Measurements from ENCODE around the gene MYCBP2. TPM values are rescaled to one million over a fixed set of nuclear protein-coding genes. Genes with fewer than 3 reads are reported as not detected.
"Not testable (repeated sequence)": the region's sequence is repeated elsewhere in the genome, so short reads cannot be mapped to it uniquely, and the experiment has no call there.

The MYCBP2 gene
- total RNA-seq, 2 experiments from 2014 or later, result 121 to 125 TPM

- H3K4me1 ChIP-seq (ENCODE audit: insufficient read depth, low read length, poor library complexity, severe bottlenecking), result peaks cover 23% of the 10 kb centered on the region
- H3K4me3 ChIP-seq (ENCODE audit: low read depth, low read length, poor library complexity, severe bottlenecking), result no peak overlapping the region
- no peaks in the 10 kb centered on the region for H3K79me2 ChIP-seq (ENCODE audit: insufficient read depth, low read depth, low read length)
- no peak overlapping the region for H3K4me2 ChIP-seq (ENCODE audit: low read length)
- no peaks in the 10 kb centered on the region for H3K36me3 ChIP-seq (ENCODE audit: insufficient read depth, low read length)
- H3K27ac ChIP-seq (ENCODE audit: low read depth, low read length, poor library complexity, severe bottlenecking), result no peak overlapping the region
- no peaks in the 10 kb centered on the region for H4K20me1 ChIP-seq (ENCODE audit: insufficient read depth, low read length)
- H3K9me2 ChIP-seq (ENCODE audit: insufficient read depth, low read length), result no peaks in the 10 kb centered on the region
- no peaks in the 10 kb centered on the region for H3K9me3 ChIP-seq (ENCODE audit: low read length)
- no TSS peak for BruUV-seq (replicated peaks)
- intact Hi-C loops (cut with micrococcal nuclease; ENCODE audit: unreplicated experiment), result loop anchor here (5.0 kb wide), 1 partner anchor 76 kb away; no protein-coding TSS in a partner anchor
- DNase-seq (ENCODE audit: low spot score), result no peak
- no peak for TF ChIP-seq CTCF (conservative IDR thresholded peaks at IDR 0.05; ENCODE audit: low read length)
- TF ChIP-seq EZH2phosphoT487 (IDR thresholded peaks at IDR 0.05; ENCODE audit: borderline replicate concordance, low read depth, low read length), result no peak
- ChIA-PET CTCF (ENCODE audit: unreplicated experiment) (no interaction called here), POLR2A (interaction anchor here (0.7 kb wide), 1 partner anchor 18 kb away, joined by 3 read pairs; no protein-coding TSS in a partner anchor)
- no peak overlapping the region for H2AFZ ChIP-seq (ENCODE audit: low read length)
These were observed 23.9 kb upstream of the MYCBP2 start for GRCh38 chr13:77350811-77351210.

- Histone ChIP-seq H3K9me2 (ENCODE audit: insufficient read depth, low read length) (no peaks in the 10 kb centered on the region), H3K4me1 (ENCODE audit: insufficient read depth, low read length, poor library complexity, severe bottlenecking) (peaks cover 30% of the 10 kb centered on the region), H4K20me1 (ENCODE audit: insufficient read depth, low read length) (no peaks in the 10 kb centered on the region), H3K4me3 (ENCODE audit: low read depth, low read length, poor library complexity, severe bottlenecking) (no peak overlapping the region), H3K36me3 (ENCODE audit: insufficient read depth, low read length) (no peaks in the 10 kb centered on the region), H3K4me2 (ENCODE audit: low read length) (no peak overlapping the region), H2AFZ (ENCODE audit: low read length) (no peak overlapping the region), H3K27ac (ENCODE audit: low read depth, low read length, poor library complexity, severe bottlenecking) (no peak overlapping the region), H3K79me2 (ENCODE audit: insufficient read depth, low read depth, low read length) (no peaks in the 10 kb centered on the region), H3K9me3 (ENCODE audit: low read length) (no peaks in the 10 kb centered on the region)
- CTCF ChIA-PET (ENCODE audit: unreplicated experiment), result no interaction called here
- no TSS peak for BruUV-seq (replicated peaks)
- POLR2A ChIA-PET, result interaction anchor here (0.5 to 1.8 kb wide), 2 partner anchors 10 to 348 kb away, joined by 3 to 6 read pairs; no protein-coding TSS in a partner anchor
- intact Hi-C loops (cut with micrococcal nuclease; ENCODE audit: unreplicated experiment), result no loop called here
- DNase-seq (ENCODE audit: low spot score), result no peak
- TF ChIP-seq EZH2phosphoT487 (IDR thresholded peaks at IDR 0.05; ENCODE audit: borderline replicate concordance, low read depth, low read length) (no peak), CTCF (conservative IDR thresholded peaks at IDR 0.05; ENCODE audit: low read length) (no peak)
These were observed 22.5 kb upstream of the MYCBP2 start for GRCh38 chr13:77349365-77349764.

- H3K9me2 ChIP-seq (ENCODE audit: insufficient read depth, low read length); intact Hi-C loops (cut with micrococcal nuclease; ENCODE audit: unreplicated experiment); H3K36me3 ChIP-seq (ENCODE audit: insufficient read depth, low read length); H3K4me2 ChIP-seq (ENCODE audit: low read length); H2AFZ ChIP-seq (ENCODE audit: low read length); CTCF ChIA-PET (ENCODE audit: unreplicated experiment); DNase-seq (ENCODE audit: low spot score); H4K20me1 ChIP-seq (ENCODE audit: insufficient read depth, low read length); H3K9me3 ChIP-seq (ENCODE audit: low read length); H3K4me3 ChIP-seq (ENCODE audit: low read depth, low read length, poor library complexity, severe bottlenecking); BruUV-seq (replicated peaks); H3K79me2 ChIP-seq (ENCODE audit: insufficient read depth, low read depth, low read length); H3K27ac ChIP-seq (ENCODE audit: low read depth, low read length, poor library complexity, severe bottlenecking): not testable (repeated sequence)
- POLR2A ChIA-PET, result interaction anchor here (0.8 to 2.2 kb wide), 6 partner anchors 8 to 77 kb away, joined by 3 to 6 read pairs (median 3); no protein-coding TSS in a partner anchor
- peaks cover 18% of the 10 kb centered on the region for H3K4me1 ChIP-seq (ENCODE audit: insufficient read depth, low read length, poor library complexity, severe bottlenecking)
These were observed 20.5 kb upstream of the MYCBP2 start for GRCh38 chr13:77347351-77347750.

All from OCI-LY7 (cell line).